Liver (tissue), 3 donors: Measurements from ENCODE around the gene SNX17.

Experiments
- EGR1 ChIP-seq, 2 donors: IDR thresholded peaks; 2 replicates each; pipeline ENCODE4 v1.6.1; 2016 to 2018; ENCODE audit warnings: antibody characterized with exemption in 2 of 2, low read depth in 2 of 2
- GABPA ChIP-seq, 2 donors: IDR thresholded peaks in 1 of 2; conservative IDR thresholded peaks in 1 of 2; 2 replicates each; pipeline ENCODE4 v1.6.1; 2016; ENCODE audit warnings: antibody characterized with exemption in 2 of 2, mild to moderate bottlenecking in 1 of 2, moderate library complexity in 1 of 2
- JUND ChIP-seq, 2 donors: IDR thresholded peaks; 2 replicates each; pipeline ENCODE4 v1.6.1; 2016; ENCODE audit warnings: antibody characterized with exemption in 2 of 2
- RAD21 ChIP-seq, 2 donors: IDR thresholded peaks; 2 replicates each; pipeline ENCODE4 v1.6.1; 2016; ENCODE audit warnings: antibody characterized with exemption in 2 of 2, mild to moderate bottlenecking in 2 of 2
- RXRA ChIP-seq, 2 donors: IDR thresholded peaks; 2 replicates each; pipeline ENCODE4 v1.6.1; 2017 to 2018; ENCODE audit warnings: antibody characterized with exemption in 2 of 2, mild to moderate bottlenecking in 1 of 2
- SP1 ChIP-seq: IDR thresholded peaks from 2 replicates; pipeline ENCODE4 v1.6.1; 2018; ENCODE audit warnings: antibody characterized with exemption, mild to moderate bottlenecking
- TAF1 ChIP-seq: conservative IDR thresholded peaks from 2 replicates; pipeline ENCODE4 v1.6.1; 2016; ENCODE audit warnings: antibody characterized with exemption, mild to moderate bottlenecking
- YY1 ChIP-seq: IDR thresholded peaks from 2 replicates; pipeline ENCODE4 v1.6.1; 2016; ENCODE audit warnings: antibody characterized with exemption, mild to moderate bottlenecking
- TF ChIP-seq, protein P1 (sequence below): IDR thresholded peaks from 2 replicates; pipeline ENCODE4 v1.6.1; 2016; ENCODE audit warnings: antibody characterized with exemption
- TF ChIP-seq, protein P2 (sequence below): fragments of 150-350 bp; IDR thresholded peaks from 2 replicates; pipeline ENCODE4 v1.5.1; 2017; ENCODE audit warnings: improper control_type of control experiment, low read depth, low read length; ENCODE audit not compliant: missing input control
- TF ChIP-seq, protein P3 (sequence below): IDR thresholded peaks from 2 replicates; pipeline ENCODE4 v1.6.1; 2016; ENCODE audit warnings: antibody characterized with exemption, mild to moderate bottlenecking
- TF ChIP-seq, protein P4 (sequence below): IDR thresholded peaks from 2 replicates; pipeline ENCODE4 v1.6.1; 2016; ENCODE audit warnings: antibody characterized with exemption
- TF ChIP-seq, protein P5 (sequence below): IDR thresholded peaks from 2 replicates; pipeline ENCODE4 v1.6.1; 2016; ENCODE audit warnings: antibody characterized with exemption
- donor health status: healthy.
- donor health status: healthy.

DNA sequence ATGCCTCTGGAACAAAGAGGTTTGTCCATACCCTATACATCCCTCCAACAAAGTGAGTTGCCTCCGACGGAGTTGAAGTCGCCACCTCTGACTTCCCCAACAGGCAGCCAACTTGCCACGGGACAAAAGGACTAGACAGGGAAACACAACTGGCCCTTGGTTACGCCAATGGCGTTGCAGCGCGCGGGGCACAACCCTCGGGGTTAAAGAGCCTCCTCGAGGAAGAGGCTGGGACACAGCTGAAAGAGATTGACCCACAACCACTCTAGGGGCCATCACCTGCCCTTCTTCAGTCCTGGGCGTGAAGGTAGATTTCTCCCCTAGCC, 14.4 kb upstream of the SNX17 start:
- TF ChIP-seq, protein P1, sequence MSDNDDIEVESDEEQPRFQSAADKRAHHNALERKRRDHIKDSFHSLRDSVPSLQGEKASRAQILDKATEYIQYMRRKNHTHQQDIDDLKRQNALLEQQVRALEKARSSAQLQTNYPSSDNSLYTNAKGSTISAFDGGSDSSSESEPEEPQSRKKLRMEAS: no peak
- TF ChIP-seq, protein P2, sequence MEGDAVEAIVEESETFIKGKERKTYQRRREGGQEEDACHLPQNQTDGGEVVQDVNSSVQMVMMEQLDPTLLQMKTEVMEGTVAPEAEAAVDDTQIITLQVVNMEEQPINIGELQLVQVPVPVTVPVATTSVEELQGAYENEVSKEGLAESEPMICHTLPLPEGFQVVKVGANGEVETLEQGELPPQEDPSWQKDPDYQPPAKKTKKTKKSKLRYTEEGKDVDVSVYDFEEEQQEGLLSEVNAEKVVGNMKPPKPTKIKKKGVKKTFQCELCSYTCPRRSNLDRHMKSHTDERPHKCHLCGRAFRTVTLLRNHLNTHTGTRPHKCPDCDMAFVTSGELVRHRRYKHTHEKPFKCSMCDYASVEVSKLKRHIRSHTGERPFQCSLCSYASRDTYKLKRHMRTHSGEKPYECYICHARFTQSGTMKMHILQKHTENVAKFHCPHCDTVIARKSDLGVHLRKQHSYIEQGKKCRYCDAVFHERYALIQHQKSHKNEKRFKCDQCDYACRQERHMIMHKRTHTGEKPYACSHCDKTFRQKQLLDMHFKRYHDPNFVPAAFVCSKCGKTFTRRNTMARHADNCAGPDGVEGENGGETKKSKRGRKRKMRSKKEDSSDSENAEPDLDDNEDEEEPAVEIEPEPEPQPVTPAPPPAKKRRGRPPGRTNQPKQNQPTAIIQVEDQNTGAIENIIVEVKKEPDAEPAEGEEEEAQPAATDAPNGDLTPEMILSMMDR: no peak
- TF ChIP-seq GABPA (IDR thresholded peaks at IDR 0.05 in 1 of 2, conservative IDR thresholded peaks at IDR 0.05 in 1 of 2): no peak
- no peak for TF ChIP-seq JUND (IDR thresholded peaks at IDR 0.05)
- no peak for TF ChIP-seq YY1
- no peak for TF ChIP-seq TAF1
- no peak for TF ChIP-seq SP1
- TF ChIP-seq, protein P3, sequence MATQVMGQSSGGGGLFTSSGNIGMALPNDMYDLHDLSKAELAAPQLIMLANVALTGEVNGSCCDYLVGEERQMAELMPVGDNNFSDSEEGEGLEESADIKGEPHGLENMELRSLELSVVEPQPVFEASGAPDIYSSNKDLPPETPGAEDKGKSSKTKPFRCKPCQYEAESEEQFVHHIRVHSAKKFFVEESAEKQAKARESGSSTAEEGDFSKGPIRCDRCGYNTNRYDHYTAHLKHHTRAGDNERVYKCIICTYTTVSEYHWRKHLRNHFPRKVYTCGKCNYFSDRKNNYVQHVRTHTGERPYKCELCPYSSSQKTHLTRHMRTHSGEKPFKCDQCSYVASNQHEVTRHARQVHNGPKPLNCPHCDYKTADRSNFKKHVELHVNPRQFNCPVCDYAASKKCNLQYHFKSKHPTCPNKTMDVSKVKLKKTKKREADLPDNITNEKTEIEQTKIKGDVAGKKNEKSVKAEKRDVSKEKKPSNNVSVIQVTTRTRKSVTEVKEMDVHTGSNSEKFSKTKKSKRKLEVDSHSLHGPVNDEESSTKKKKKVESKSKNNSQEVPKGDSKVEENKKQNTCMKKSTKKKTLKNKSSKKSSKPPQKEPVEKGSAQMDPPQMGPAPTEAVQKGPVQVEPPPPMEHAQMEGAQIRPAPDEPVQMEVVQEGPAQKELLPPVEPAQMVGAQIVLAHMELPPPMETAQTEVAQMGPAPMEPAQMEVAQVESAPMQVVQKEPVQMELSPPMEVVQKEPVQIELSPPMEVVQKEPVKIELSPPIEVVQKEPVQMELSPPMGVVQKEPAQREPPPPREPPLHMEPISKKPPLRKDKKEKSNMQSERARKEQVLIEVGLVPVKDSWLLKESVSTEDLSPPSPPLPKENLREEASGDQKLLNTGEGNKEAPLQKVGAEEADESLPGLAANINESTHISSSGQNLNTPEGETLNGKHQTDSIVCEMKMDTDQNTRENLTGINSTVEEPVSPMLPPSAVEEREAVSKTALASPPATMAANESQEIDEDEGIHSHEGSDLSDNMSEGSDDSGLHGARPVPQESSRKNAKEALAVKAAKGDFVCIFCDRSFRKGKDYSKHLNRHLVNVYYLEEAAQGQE: no peak
- TF ChIP-seq RAD21 (IDR thresholded peaks at IDR 0.05): no peak
- TF ChIP-seq, protein P4, sequence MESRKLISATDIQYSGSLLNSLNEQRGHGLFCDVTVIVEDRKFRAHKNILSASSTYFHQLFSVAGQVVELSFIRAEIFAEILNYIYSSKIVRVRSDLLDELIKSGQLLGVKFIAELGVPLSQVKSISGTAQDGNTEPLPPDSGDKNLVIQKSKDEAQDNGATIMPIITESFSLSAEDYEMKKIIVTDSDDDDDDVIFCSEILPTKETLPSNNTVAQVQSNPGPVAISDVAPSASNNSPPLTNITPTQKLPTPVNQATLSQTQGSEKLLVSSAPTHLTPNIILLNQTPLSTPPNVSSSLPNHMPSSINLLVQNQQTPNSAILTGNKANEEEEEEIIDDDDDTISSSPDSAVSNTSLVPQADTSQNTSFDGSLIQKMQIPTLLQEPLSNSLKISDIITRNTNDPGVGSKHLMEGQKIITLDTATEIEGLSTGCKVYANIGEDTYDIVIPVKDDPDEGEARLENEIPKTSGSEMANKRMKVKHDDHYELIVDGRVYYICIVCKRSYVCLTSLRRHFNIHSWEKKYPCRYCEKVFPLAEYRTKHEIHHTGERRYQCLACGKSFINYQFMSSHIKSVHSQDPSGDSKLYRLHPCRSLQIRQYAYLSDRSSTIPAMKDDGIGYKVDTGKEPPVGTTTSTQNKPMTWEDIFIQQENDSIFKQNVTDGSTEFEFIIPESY: no peak
- no peak for TF ChIP-seq RXRA (IDR thresholded peaks at IDR 0.05)
- TF ChIP-seq EGR1 (IDR thresholded peaks at IDR 0.05; ENCODE audit: low read depth in 2 of 2): no peak
- TF ChIP-seq, protein P5, sequence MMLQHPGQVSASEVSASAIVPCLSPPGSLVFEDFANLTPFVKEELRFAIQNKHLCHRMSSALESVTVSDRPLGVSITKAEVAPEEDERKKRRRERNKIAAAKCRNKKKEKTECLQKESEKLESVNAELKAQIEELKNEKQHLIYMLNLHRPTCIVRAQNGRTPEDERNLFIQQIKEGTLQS: no peak
